ENCODE results near the gene C1QTNF5. TPM values are rescaled to one million over a fixed set of nuclear protein-coding genes. Genes with fewer than 3 reads are reported as not detected.
A peak's percentile ranks its signal among the peaks of the same experiment; 100 is the strongest.

The C1QTNF5 gene
- polyA plus RNA-seq, 2 donors, result 4.8 to 6.7 TPM

DNA sequence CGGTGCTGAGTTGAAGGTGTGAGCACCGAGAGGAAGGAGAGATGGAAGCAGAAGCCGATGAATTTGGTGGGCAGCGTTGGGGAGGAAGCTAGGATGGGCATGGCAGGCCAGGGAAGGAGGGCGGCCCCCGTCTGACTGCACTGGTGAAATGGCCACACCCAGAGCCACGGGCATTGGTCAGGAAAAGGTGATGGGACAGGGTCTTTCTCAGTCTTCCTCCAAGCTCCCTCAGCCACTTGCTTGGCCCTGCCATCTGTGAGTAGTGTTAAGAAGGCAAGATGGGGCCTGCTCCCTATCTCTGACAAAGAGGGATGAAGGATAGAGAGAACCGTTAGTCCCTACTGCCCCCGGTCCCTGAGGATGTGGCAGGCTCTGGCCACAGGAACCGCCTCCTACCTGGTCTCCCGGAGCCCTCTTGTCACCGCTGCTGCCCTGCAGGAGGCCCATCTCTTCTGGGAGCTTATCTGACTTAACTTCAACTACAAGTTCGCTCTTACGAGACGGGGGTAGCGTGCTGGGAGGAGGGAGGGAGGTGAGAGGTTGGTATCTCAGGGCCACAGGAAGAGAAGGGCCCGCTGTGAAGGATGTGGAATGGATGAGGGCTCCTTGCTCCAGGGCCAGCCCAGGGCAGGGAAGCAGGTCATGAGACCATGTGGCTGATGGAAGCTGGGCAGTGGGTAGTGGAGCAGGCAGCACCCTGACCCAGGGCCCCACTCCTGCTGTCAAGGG lies 30.6 kb downstream of the C1QTNF5 start:
- H3K4me1 ChIP-seq (ENCODE audit: control insufficient read depth in 2 of 2, insufficient read depth in 2 of 2, low read length in 1 of 2), result peaks cover 4 to 7% of the 10 kb centered on the region in 2 donors

GRCh38 chr11:119309411-119309810 lies 31.3 kb downstream of the C1QTNF5 start:
- Histone ChIP-seq H3K27ac (ENCODE audit: low read depth in 2 of 2, low read length in 1 of 2) (peak overlapping the region in 1 of 2 donors; percentile 44), H3K36me3 (ENCODE audit: control insufficient read depth in 2 of 2, insufficient read depth in 2 of 2, low read length in 1 of 2) (peaks cover 0 to 8% of the 10 kb centered on the region in 2 donors), H3K4me3 (ENCODE audit: low read depth in 1 of 2, low read length in 2 of 2) (no peak overlapping the region), H3K9me3 (ENCODE audit: control insufficient read depth in 2 of 2, insufficient read depth in 1 of 2, low read depth in 1 of 2, low read length in 1 of 2) (no peaks in the 10 kb centered on the region), H3K4me1 (ENCODE audit: control insufficient read depth in 2 of 2, insufficient read depth in 2 of 2, low read length in 1 of 2) (peaks cover 3 to 7% of the 10 kb centered on the region in 2 donors), H3K27me3 (ENCODE audit: control insufficient read depth in 1 of 2, insufficient read depth in 2 of 2, low read length in 2 of 2) (no peaks in the 10 kb centered on the region)
- 86 to 93% methylated on average over 11 of the region's 11 CpGs for WGBS, 2 donors

More for the DNA sequence above, 30.6 kb downstream of the C1QTNF5 start:
- H3K9me3 ChIP-seq (ENCODE audit: control insufficient read depth in 2 of 2, insufficient read depth in 1 of 2, low read depth in 1 of 2, low read length in 1 of 2), result no peaks in the 10 kb centered on the region
- no peaks in the 10 kb centered on the region for H3K27me3 ChIP-seq (ENCODE audit: control insufficient read depth in 1 of 2, insufficient read depth in 2 of 2, low read length in 2 of 2)
- H3K36me3 ChIP-seq (ENCODE audit: control insufficient read depth in 2 of 2, insufficient read depth in 2 of 2, low read length in 1 of 2), result peaks cover 0 to 11% of the 10 kb centered on the region in 2 donors
- peak overlapping the region in 1 of 2 donors; percentile 22 for H3K27ac ChIP-seq (ENCODE audit: low read depth in 2 of 2, low read length in 1 of 2)
- H3K4me3 ChIP-seq (ENCODE audit: low read depth in 1 of 2, low read length in 2 of 2), result no peak overlapping the region
- WGBS, 2 donors, result 81 to 84% methylated on average over 17 of the region's 17 CpGs

DNA sequence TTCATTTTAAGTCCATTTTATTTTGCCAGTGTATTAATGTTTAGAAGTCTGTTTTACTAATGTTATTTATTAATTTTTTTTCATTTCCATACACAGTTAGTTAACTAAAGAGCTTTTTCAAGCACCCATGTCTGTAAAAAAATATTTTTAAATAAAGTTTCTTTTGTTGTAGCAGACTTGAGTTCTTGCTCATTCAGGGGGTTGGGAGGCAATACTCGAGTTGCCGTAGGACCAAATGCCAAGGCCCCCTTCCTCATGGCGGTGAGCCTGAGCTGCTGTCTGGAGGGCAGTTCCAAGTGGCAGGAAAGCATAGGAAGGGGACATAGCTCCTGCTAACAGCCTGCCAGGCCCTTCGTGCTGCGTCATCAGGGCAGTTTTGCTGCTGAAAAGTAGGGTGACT lies 32.7 kb downstream of the C1QTNF5 start:
- Histone ChIP-seq H3K4me3 (ENCODE audit: low read depth in 1 of 2, low read length in 2 of 2) (no peak overlapping the region), H3K36me3 (ENCODE audit: control insufficient read depth in 2 of 2, insufficient read depth in 2 of 2, low read length in 1 of 2) (peaks cover 0 to 13% of the 10 kb centered on the region in 2 donors), H3K27ac (ENCODE audit: low read depth in 2 of 2, low read length in 1 of 2) (peak overlapping the region in 1 of 2 donors; percentile 50), H3K4me1 (ENCODE audit: control insufficient read depth in 2 of 2, insufficient read depth in 2 of 2, low read length in 1 of 2) (peaks cover 3 to 7% of the 10 kb centered on the region in 2 donors), H3K9me3 (ENCODE audit: control insufficient read depth in 2 of 2, insufficient read depth in 1 of 2, low read depth in 1 of 2, low read length in 1 of 2) (no peaks in the 10 kb centered on the region), H3K27me3 (ENCODE audit: control insufficient read depth in 1 of 2, insufficient read depth in 2 of 2, low read length in 2 of 2) (no peaks in the 10 kb centered on the region)
- WGBS, 2 donors, result 68 to 74% methylated on average over 5 of the region's 5 CpGs

GRCh38 chr11:119307219-119307618 lies 33.5 kb downstream of the C1QTNF5 start:
- Histone ChIP-seq H3K27me3 (ENCODE audit: control insufficient read depth in 1 of 2, insufficient read depth in 2 of 2, low read length in 2 of 2) (no peaks in the 10 kb centered on the region), H3K9me3 (ENCODE audit: control insufficient read depth in 2 of 2, insufficient read depth in 1 of 2, low read depth in 1 of 2, low read length in 1 of 2) (no peaks in the 10 kb centered on the region), H3K4me3 (ENCODE audit: low read depth in 1 of 2, low read length in 2 of 2) (no peak overlapping the region), H3K36me3 (ENCODE audit: control insufficient read depth in 2 of 2, insufficient read depth in 2 of 2, low read length in 1 of 2) (peaks cover 0 to 13% of the 10 kb centered on the region in 2 donors), H3K27ac (ENCODE audit: low read depth in 2 of 2, low read length in 1 of 2) (peak overlapping the region in 1 of 2 donors; percentile 59), H3K4me1 (ENCODE audit: control insufficient read depth in 2 of 2, insufficient read depth in 2 of 2, low read length in 1 of 2) (peaks cover 3 to 7% of the 10 kb centered on the region in 2 donors)
- WGBS, 2 donors, result 84 to 88% methylated on average over 1 of the region's 1 CpG

DNA sequence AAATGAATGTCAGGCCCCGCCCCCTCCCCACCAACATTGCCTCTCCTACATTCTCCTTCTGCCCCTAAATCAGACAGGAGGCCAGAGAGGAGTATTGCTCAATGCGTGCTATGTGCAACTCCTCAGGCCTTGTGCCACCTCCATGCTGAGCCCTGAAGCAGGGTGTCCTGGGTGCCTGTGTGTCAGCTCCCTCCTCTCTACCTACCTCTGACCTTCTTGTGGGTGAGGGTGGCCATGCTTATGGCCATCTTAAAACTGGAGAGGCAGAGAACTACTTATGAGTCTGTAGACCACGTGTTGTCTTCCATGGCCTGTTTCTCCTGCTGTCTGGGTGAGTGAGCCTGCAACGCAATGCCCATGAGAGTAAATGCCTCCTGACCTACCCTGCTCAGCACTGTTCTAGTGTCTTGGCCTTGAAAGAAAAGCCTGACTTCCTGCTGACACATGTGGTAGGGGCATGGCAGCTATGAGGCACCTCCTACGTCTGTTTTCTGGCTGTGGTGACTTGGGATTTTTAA lies 34.3 kb downstream of the C1QTNF5 start:
- Histone ChIP-seq H3K9me3 (ENCODE audit: control insufficient read depth in 2 of 2, insufficient read depth in 1 of 2, low read depth in 1 of 2, low read length in 1 of 2) (no peaks in the 10 kb centered on the region), H3K27me3 (ENCODE audit: control insufficient read depth in 1 of 2, insufficient read depth in 2 of 2, low read length in 2 of 2) (no peaks in the 10 kb centered on the region), H3K27ac (ENCODE audit: low read depth in 2 of 2, low read length in 1 of 2) (peak overlapping the region; percentile 32 to 70), H3K36me3 (ENCODE audit: control insufficient read depth in 2 of 2, insufficient read depth in 2 of 2, low read length in 1 of 2) (peaks cover 0 to 17% of the 10 kb centered on the region in 2 donors), H3K4me3 (ENCODE audit: low read depth in 1 of 2, low read length in 2 of 2) (no peak overlapping the region), H3K4me1 (ENCODE audit: control insufficient read depth in 2 of 2, insufficient read depth in 2 of 2, low read length in 1 of 2) (peaks cover 3 to 7% of the 10 kb centered on the region in 2 donors)
- 68% methylated on average over 5 of the region's 5 CpGs for WGBS, 2 donors

GRCh38 chr11:119305556-119306372 lies 34.9 kb downstream of the C1QTNF5 start:
- Histone ChIP-seq H3K27me3 (ENCODE audit: control insufficient read depth in 1 of 2, insufficient read depth in 2 of 2, low read length in 2 of 2) (no peaks in the 10 kb centered on the region), H3K4me3 (ENCODE audit: low read depth in 1 of 2, low read length in 2 of 2) (no peak overlapping the region), H3K4me1 (ENCODE audit: control insufficient read depth in 2 of 2, insufficient read depth in 2 of 2, low read length in 1 of 2) (peaks cover 2 to 3% of the 10 kb centered on the region in 2 donors), H3K36me3 (ENCODE audit: control insufficient read depth in 2 of 2, insufficient read depth in 2 of 2, low read length in 1 of 2) (peaks cover 0 to 18% of the 10 kb centered on the region in 2 donors), H3K27ac (ENCODE audit: low read depth in 2 of 2, low read length in 1 of 2) (peak overlapping the region; percentile 32 to 70), H3K9me3 (ENCODE audit: control insufficient read depth in 2 of 2, insufficient read depth in 1 of 2, low read depth in 1 of 2, low read length in 1 of 2) (no peaks in the 10 kb centered on the region)
- 82 to 86% methylated on average over 7 of the region's 7 CpGs for WGBS, 2 donors

- no peak overlapping the region for H3K27ac ChIP-seq (ENCODE audit: low read depth in 2 of 2, low read length in 1 of 2)
- no peaks in the 10 kb centered on the region for H3K27me3 ChIP-seq (ENCODE audit: control insufficient read depth in 1 of 2, insufficient read depth in 2 of 2, low read length in 2 of 2)
- 88 to 89% methylated on average over 5 of the region's 5 CpGs for WGBS, 2 donors
- H3K9me3 ChIP-seq (ENCODE audit: control insufficient read depth in 2 of 2, insufficient read depth in 1 of 2, low read depth in 1 of 2, low read length in 1 of 2), result no peaks in the 10 kb centered on the region
- H3K4me3 ChIP-seq (ENCODE audit: low read depth in 1 of 2, low read length in 2 of 2), result no peak overlapping the region
- peaks cover 0 to 22% of the 10 kb centered on the region in 2 donors for H3K36me3 ChIP-seq (ENCODE audit: control insufficient read depth in 2 of 2, insufficient read depth in 2 of 2, low read length in 1 of 2)
- peaks cover 2 to 3% of the 10 kb centered on the region in 2 donors for H3K4me1 ChIP-seq (ENCODE audit: control insufficient read depth in 2 of 2, insufficient read depth in 2 of 2, low read length in 1 of 2)
Observed at GRCh38 chr11:119303227-119303718, 37.4 kb downstream of the C1QTNF5 start.

- Histone ChIP-seq H3K4me3 (ENCODE audit: low read depth in 1 of 2, low read length in 2 of 2) (no peak overlapping the region), H3K27me3 (ENCODE audit: control insufficient read depth in 1 of 2, insufficient read depth in 2 of 2, low read length in 2 of 2) (no peaks in the 10 kb centered on the region), H3K36me3 (ENCODE audit: control insufficient read depth in 2 of 2, insufficient read depth in 2 of 2, low read length in 1 of 2) (peaks cover 0 to 21% of the 10 kb centered on the region in 2 donors), H3K27ac (ENCODE audit: low read depth in 2 of 2, low read length in 1 of 2) (no peak overlapping the region), H3K4me1 (ENCODE audit: control insufficient read depth in 2 of 2, insufficient read depth in 2 of 2, low read length in 1 of 2) (no peaks in the 10 kb centered on the region), H3K9me3 (ENCODE audit: control insufficient read depth in 2 of 2, insufficient read depth in 1 of 2, low read depth in 1 of 2, low read length in 1 of 2) (no peaks in the 10 kb centered on the region)
- WGBS, 2 donors, result 74 to 85% methylated on average over 3 of the region's 3 CpGs
Observed at GRCh38 chr11:119300198-119300964, 40.3 kb downstream of the C1QTNF5 start.

- WGBS, 2 donors, result 96 to 97% methylated on average over 9 of the region's 9 CpGs
- peaks cover 0 to 21% of the 10 kb centered on the region in 2 donors for H3K36me3 ChIP-seq (ENCODE audit: control insufficient read depth in 2 of 2, insufficient read depth in 2 of 2, low read length in 1 of 2)
- no peaks in the 10 kb centered on the region for H3K4me1 ChIP-seq (ENCODE audit: control insufficient read depth in 2 of 2, insufficient read depth in 2 of 2, low read length in 1 of 2)
- H3K4me3 ChIP-seq (ENCODE audit: low read depth in 1 of 2, low read length in 2 of 2), result no peak overlapping the region
- H3K27me3 ChIP-seq (ENCODE audit: control insufficient read depth in 1 of 2, insufficient read depth in 2 of 2, low read length in 2 of 2), result no peaks in the 10 kb centered on the region
- H3K9me3 ChIP-seq (ENCODE audit: control insufficient read depth in 2 of 2, insufficient read depth in 1 of 2, low read depth in 1 of 2, low read length in 1 of 2), result no peaks in the 10 kb centered on the region
- no peak overlapping the region for H3K27ac ChIP-seq (ENCODE audit: low read depth in 2 of 2, low read length in 1 of 2)
Observed at GRCh38 chr11:119299416-119299815, 41.3 kb downstream of the C1QTNF5 start.
